H1 (cell line): ENCODE results near the gene MACROD2. TPM values are rescaled to one million over a fixed set of nuclear protein-coding genes. Genes with fewer than 3 reads are reported as not detected.

ENCODE experiments used
- EP300 ChIP-seq, 2 experiments: IDR thresholded peaks; 1 replicate in 1 of 2; 2 replicates in 1 of 2; pipeline ENCODE4 v1.6.1; 2011 to 2012; ENCODE audit warnings: low read depth in 2 of 2, low read length in 2 of 2, mild to moderate bottlenecking in 2 of 2, borderline replicate concordance in 1 of 2, inconsistent platforms in 1 of 2, moderate library complexity in 1 of 2
- TAF7 ChIP-seq: optimal IDR thresholded peaks from 2 replicates; pipeline ENCODE3; 2011; ENCODE audit warnings: low read depth, mild to moderate bottlenecking, inconsistent platforms, low read length, moderate library complexity, borderline replicate concordance
- polyA plus RNA-seq, 7 experiments: library from polyadenylated mRNA; depleted of rRNA in 3 of 7; stranded (reverse) in 5 of 7; unstranded in 2 of 7; fragments of >200 nt in 5 of 7; fragments of 200-250 nt in 2 of 7; gene quantifications; 1 replicate in 5 of 7; 2 replicates in 1 of 7; 4 replicates in 1 of 7; pipeline versions ENCODE4 v1.2.1 to v1.2.3, GENCODE V29; 2011 to 2013; ENCODE audit warnings: missing spikeins in 2 of 7, mixed read lengths in 2 of 7
- total RNA-seq: library from RNA; stranded (reverse); fragmentation: NEBNext Ultra II Directional; extraction: Animal tissue kit (Norgen Biotek cat#: 25700); gene quantifications from 2 replicates; pipeline ENCODE4 v1.2.1, GENCODE V29; 2021
- TF ChIP-seq, protein P1 (sequence below), 3 experiments: IDR thresholded peaks; 1 replicate in 2 of 3; 2 replicates in 1 of 3; pipeline versions ENCODE4 v1.5.1 to v1.6.1; 2011; ENCODE audit warnings: low read length in 3 of 3, mild to moderate bottlenecking in 3 of 3, inconsistent platforms in 2 of 3, low read depth in 1 of 3, moderate library complexity in 1 of 3; ENCODE audit not compliant: insufficient read depth in 1 of 3; ENCODE audit errors: control extremely low read depth in 1 of 3

MACROD2 gene
- total and polyA plus RNA-seq, 2 of the 8 experiments (the other 6 are each of a cell fraction or from before 2014, with no cell fraction given): 0.70 to 3.9 TPM

DNA sequence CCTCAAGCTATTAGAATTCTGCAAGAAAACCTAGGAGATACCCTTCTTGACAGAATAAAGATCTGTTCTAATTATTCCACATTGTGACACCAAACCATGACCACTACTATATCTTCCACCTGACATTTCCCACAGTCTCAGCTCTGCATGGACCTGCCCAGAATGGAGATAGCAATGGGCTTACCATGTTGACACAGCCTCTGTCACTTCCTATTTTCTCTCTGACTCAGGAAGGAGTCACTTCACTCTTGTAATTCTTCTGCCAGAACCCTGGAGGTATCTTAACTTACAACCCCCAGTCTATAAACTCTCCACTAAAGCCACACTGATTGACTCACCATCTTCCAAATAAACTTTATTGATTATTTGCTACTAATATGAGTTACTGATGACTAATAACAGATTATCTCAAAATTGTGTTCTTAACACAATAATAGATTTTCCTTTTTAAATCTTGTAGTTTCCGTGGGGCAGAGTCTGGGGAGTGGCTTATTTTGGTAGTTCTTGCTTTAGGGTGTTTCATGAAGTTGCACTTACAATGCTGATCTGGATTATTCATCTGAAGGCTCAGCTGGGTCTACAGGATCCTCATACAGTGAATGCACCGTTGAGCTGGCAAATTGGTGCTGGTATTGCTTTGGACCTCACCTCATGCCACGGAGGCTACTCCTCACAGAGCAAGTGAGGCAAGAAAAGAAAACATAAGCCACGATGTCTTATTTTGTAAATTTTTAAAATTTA is 1708.0 kb downstream of the MACROD2 start (continued):
- TF ChIP-seq, protein P1, sequence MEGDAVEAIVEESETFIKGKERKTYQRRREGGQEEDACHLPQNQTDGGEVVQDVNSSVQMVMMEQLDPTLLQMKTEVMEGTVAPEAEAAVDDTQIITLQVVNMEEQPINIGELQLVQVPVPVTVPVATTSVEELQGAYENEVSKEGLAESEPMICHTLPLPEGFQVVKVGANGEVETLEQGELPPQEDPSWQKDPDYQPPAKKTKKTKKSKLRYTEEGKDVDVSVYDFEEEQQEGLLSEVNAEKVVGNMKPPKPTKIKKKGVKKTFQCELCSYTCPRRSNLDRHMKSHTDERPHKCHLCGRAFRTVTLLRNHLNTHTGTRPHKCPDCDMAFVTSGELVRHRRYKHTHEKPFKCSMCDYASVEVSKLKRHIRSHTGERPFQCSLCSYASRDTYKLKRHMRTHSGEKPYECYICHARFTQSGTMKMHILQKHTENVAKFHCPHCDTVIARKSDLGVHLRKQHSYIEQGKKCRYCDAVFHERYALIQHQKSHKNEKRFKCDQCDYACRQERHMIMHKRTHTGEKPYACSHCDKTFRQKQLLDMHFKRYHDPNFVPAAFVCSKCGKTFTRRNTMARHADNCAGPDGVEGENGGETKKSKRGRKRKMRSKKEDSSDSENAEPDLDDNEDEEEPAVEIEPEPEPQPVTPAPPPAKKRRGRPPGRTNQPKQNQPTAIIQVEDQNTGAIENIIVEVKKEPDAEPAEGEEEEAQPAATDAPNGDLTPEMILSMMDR (IDR thresholded peaks at IDR 0.05; ENCODE audit: control extremely low read depth in 1 of 3, insufficient read depth in 1 of 3, low read depth in 1 of 3, low read length in 3 of 3): no peak
- TF ChIP-seq TAF7 (no peak), EP300 (IDR thresholded peaks at IDR 0.05; ENCODE audit: borderline replicate concordance in 1 of 2, low read depth in 2 of 2, low read length in 2 of 2) (no peak)
